GM12878 (cell line): ENCODE data around the gene BCO1.

Experiments
- ASH2L ChIP-seq: fragments of 300-600, 200-600 bp; sonication (generic); IDR thresholded peaks from 2 replicates; pipeline ENCODE4 v1.6.1; 2017; ENCODE audit warnings: low read depth, mild to moderate bottlenecking, borderline replicate concordance
- CBFB ChIP-seq: IDR thresholded peaks from 2 replicates; pipeline ENCODE4 v1.6.1; 2016; ENCODE audit warnings: antibody characterized with exemption, low read depth
- EP300 ChIP-seq, 2 experiments: fragments of 150-350 bp in 1 of 2; IDR thresholded peaks; 2 replicates each; pipeline ENCODE4 v1.6.1; 2011 to 2012; ENCODE audit warnings: low read depth in 2 of 2, low read length in 2 of 2, borderline replicate concordance in 1 of 2, improper control_type of control experiment in 1 of 2, inconsistent platforms in 1 of 2; ENCODE audit not compliant: control insufficient read depth in 1 of 2
- HDAC6 ChIP-seq: fragments of 200-600 bp; sonication (generic); IDR thresholded peaks from one replicate; pipeline ENCODE4 v1.8.0; 2017; ENCODE audit warnings: antibody characterized with exemption; ENCODE audit not compliant: unreplicated experiment
- JUNB ChIP-seq: IDR thresholded peaks from 2 replicates; pipeline ENCODE4 v1.6.1; 2016; ENCODE audit warnings: antibody characterized with exemption, mild to moderate bottlenecking
- POLR2A ChIP-seq: IDR thresholded peaks from 2 replicates; pipeline ENCODE4 v1.6.1; 2011; ENCODE audit warnings: low read depth, mild to moderate bottlenecking, low read length
- SMC3 ChIP-seq: IDR thresholded peaks from 2 replicates; pipeline ENCODE4 v1.6.1; 2011; ENCODE audit warnings: low read length, improper control_type of control experiment, borderline replicate concordance
- TCF12 ChIP-seq: IDR thresholded peaks from 2 replicates; pipeline ENCODE4 v1.6.1; 2011; ENCODE audit warnings: low read depth, mild to moderate bottlenecking, low read length
- TF ChIP-seq, protein P1 (sequence below), 3 experiments: IDR thresholded peaks in 2 of 3; conservative IDR thresholded peaks in 1 of 3; 2 replicates each; pipeline ENCODE4 v1.5.1; 2011; ENCODE audit warnings: low read depth in 3 of 3, low read length in 3 of 3, mild to moderate bottlenecking in 3 of 3, control low read depth in 2 of 3, moderate library complexity in 2 of 3, inconsistent platforms in 1 of 3, mixed read lengths in 1 of 3; ENCODE audit not compliant: control insufficient read depth in 2 of 3, insufficient read depth in 1 of 3; ENCODE audit errors: extremely low read depth in 1 of 3
- TF ChIP-seq, protein P2 (sequence below): IDR thresholded peaks from 2 replicates; pipeline ENCODE4 v1.6.1; 2012; ENCODE audit warnings: low read depth, low read length, improper control_type of control experiment
- TF ChIP-seq, protein P3 (sequence below): fragments of 450-650 bp; IDR thresholded peaks from 2 replicates; pipeline ENCODE4 v1.6.1; 2018; ENCODE audit warnings: mild to moderate bottlenecking, low read depth, moderate library complexity; ENCODE audit not compliant: partially characterized antibody

DNA sequence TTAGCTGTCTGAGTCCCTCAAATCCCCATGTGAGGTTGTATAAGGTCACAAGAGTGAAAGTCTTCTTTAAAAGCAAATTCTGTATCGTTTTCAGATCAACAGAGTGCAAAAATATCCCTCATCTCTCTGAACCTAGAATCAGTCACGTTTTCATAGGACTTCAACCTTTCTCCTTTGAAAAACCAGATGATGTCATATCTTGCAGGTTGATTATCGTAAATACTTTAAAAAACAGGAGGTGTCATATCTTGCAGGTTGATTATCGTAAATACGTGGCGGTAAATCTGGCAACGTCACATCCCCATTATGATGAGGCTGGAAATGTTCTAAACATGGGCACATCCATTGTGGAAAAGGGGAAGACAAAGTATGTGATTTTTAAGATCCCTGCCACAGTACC lies 25.9 kb downstream of the BCO1 start:
- TF ChIP-seq, protein P1, sequence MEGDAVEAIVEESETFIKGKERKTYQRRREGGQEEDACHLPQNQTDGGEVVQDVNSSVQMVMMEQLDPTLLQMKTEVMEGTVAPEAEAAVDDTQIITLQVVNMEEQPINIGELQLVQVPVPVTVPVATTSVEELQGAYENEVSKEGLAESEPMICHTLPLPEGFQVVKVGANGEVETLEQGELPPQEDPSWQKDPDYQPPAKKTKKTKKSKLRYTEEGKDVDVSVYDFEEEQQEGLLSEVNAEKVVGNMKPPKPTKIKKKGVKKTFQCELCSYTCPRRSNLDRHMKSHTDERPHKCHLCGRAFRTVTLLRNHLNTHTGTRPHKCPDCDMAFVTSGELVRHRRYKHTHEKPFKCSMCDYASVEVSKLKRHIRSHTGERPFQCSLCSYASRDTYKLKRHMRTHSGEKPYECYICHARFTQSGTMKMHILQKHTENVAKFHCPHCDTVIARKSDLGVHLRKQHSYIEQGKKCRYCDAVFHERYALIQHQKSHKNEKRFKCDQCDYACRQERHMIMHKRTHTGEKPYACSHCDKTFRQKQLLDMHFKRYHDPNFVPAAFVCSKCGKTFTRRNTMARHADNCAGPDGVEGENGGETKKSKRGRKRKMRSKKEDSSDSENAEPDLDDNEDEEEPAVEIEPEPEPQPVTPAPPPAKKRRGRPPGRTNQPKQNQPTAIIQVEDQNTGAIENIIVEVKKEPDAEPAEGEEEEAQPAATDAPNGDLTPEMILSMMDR (IDR thresholded peaks at IDR 0.05 in 2 of 3, conservative IDR thresholded peaks at IDR 0.05 in 1 of 3; ENCODE audit: control insufficient read depth in 2 of 3, extremely low read depth in 1 of 3, insufficient read depth in 1 of 3, low read depth in 3 of 3, low read length in 3 of 3) = no peak
- TF ChIP-seq SMC3 (no peak), POLR2A (no peak), ASH2L (no peak), EP300 (IDR thresholded peaks at IDR 0.05; ENCODE audit: borderline replicate concordance in 1 of 2, control insufficient read depth in 1 of 2, low read depth in 2 of 2, low read length in 2 of 2) (no peak), CBFB (no peak), HDAC6 (no peak), TCF12 (no peak), JUNB (no peak)
- TF ChIP-seq, protein P2, sequence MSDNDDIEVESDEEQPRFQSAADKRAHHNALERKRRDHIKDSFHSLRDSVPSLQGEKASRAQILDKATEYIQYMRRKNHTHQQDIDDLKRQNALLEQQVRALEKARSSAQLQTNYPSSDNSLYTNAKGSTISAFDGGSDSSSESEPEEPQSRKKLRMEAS = no peak
- TF ChIP-seq, protein P3, sequence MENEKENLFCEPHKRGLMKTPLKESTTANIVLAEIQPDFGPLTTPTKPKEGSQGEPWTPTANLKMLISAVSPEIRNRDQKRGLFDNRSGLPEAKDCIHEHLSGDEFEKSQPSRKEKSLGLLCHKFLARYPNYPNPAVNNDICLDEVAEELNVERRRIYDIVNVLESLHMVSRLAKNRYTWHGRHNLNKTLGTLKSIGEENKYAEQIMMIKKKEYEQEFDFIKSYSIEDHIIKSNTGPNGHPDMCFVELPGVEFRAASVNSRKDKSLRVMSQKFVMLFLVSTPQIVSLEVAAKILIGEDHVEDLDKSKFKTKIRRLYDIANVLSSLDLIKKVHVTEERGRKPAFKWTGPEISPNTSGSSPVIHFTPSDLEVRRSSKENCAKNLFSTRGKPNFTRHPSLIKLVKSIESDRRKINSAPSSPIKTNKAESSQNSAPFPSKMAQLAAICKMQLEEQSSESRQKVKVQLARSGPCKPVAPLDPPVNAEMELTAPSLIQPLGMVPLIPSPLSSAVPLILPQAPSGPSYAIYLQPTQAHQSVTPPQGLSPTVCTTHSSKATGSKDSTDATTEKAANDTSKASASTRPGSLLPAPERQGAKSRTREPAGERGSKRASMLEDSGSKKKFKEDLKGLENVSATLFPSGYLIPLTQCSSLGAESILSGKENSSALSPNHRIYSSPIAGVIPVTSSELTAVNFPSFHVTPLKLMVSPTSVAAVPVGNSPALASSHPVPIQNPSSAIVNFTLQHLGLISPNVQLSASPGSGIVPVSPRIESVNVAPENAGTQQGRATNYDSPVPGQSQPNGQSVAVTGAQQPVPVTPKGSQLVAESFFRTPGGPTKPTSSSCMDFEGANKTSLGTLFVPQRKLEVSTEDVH = no peak
